Liver (tissue), 9 donors: ENCODE results near the gene NABP2. TPM values are rescaled to one million over a fixed set of nuclear protein-coding genes. Genes with fewer than 3 reads are reported as not detected.

ENCODE experiments used
- DNase-seq: peaks from one replicate; pipeline ENCODE4 v3.0.0-alpha.2; 2017; ENCODE audit warnings: low spot score
- H3K27ac ChIP-seq, 2 donors: one replicate each; pipeline ENCODE4 v1.7.0; 2013; ENCODE audit warnings: inconsistent platforms in 2 of 2, low read length in 2 of 2, control low read depth in 1 of 2, low read depth in 1 of 2, mild to moderate bottlenecking in 1 of 2
- H3K27me3 ChIP-seq, 4 donors: one replicate each; pipeline versions ENCODE4 v1.6.1 to v1.7.0; 2013; ENCODE audit warnings: low read length in 3 of 4, inconsistent platforms in 1 of 4, mild to moderate bottlenecking in 1 of 4, moderate library complexity in 1 of 4; ENCODE audit not compliant: control insufficient read depth in 4 of 4, insufficient read depth in 4 of 4
- H3K36me3 ChIP-seq, 4 donors: one replicate each; pipeline versions ENCODE4 v1.6.1 to v1.7.0; 2013; ENCODE audit warnings: low read length in 3 of 4, mild to moderate bottlenecking in 3 of 4, low read depth in 1 of 4, moderate library complexity in 1 of 4; ENCODE audit not compliant: control insufficient read depth in 4 of 4, insufficient read depth in 3 of 4
- H3K4me1 ChIP-seq, 4 donors: one replicate each; pipeline versions ENCODE4 v1.6.1 to v1.7.0; 2013; ENCODE audit warnings: low read length in 3 of 4, mild to moderate bottlenecking in 3 of 4, moderate library complexity in 1 of 4; ENCODE audit not compliant: control insufficient read depth in 4 of 4, insufficient read depth in 4 of 4
- H3K4me3 ChIP-seq, 3 donors: one replicate each; pipeline versions ENCODE4 v1.6.1 to v1.7.0; 2013; ENCODE audit warnings: low read length in 3 of 3, control low read depth in 1 of 3, low read depth in 1 of 3, mild to moderate bottlenecking in 1 of 3
- H3K9ac ChIP-seq, 2 donors: one replicate each; pipeline ENCODE4 v1.7.0; 2013; ENCODE audit warnings: low read length in 2 of 2, mild to moderate bottlenecking in 2 of 2, moderate library complexity in 2 of 2, control low read depth in 1 of 2, low read depth in 1 of 2
- H3K9me3 ChIP-seq, 4 donors: one replicate each; pipeline versions ENCODE4 v1.6.1 to v1.7.0; 2013; ENCODE audit warnings: low read length in 3 of 4; ENCODE audit not compliant: control insufficient read depth in 4 of 4
- ATF3 ChIP-seq: IDR thresholded peaks from 2 replicates; pipeline ENCODE4 v1.6.1; 2016; ENCODE audit warnings: antibody characterized with exemption
- CTCF ChIP-seq: fragments of 150-350 bp; IDR thresholded peaks from 2 replicates; pipeline ENCODE4 v1.5.1; 2017; ENCODE audit warnings: improper control_type of control experiment, low read depth, low read length; ENCODE audit not compliant: missing input control
- EGR1 ChIP-seq, 2 donors: IDR thresholded peaks; 2 replicates each; pipeline ENCODE4 v1.6.1; 2016 to 2018; ENCODE audit warnings: antibody characterized with exemption in 2 of 2, low read depth in 2 of 2
- FOXA2 ChIP-seq: IDR thresholded peaks from 2 replicates; pipeline ENCODE4 v1.6.1; 2016; ENCODE audit warnings: antibody characterized with exemption
- GABPA ChIP-seq, 2 donors: IDR thresholded peaks in 1 of 2; conservative IDR thresholded peaks in 1 of 2; 2 replicates each; pipeline ENCODE4 v1.6.1; 2016; ENCODE audit warnings: antibody characterized with exemption in 2 of 2, mild to moderate bottlenecking in 1 of 2, moderate library complexity in 1 of 2
- HNF4A ChIP-seq, 2 donors: conservative IDR thresholded peaks; 2 replicates each; pipeline ENCODE4 v1.6.1; 2016; ENCODE audit warnings: antibody characterized with exemption in 2 of 2, mild to moderate bottlenecking in 2 of 2
- MAX ChIP-seq: IDR thresholded peaks from 2 replicates; pipeline ENCODE4 v1.6.1; 2016; ENCODE audit warnings: antibody characterized with exemption
- NR2F2 ChIP-seq: IDR thresholded peaks from 2 replicates; pipeline ENCODE4 v1.6.1; 2016; ENCODE audit warnings: antibody characterized with exemption
- RAD21 ChIP-seq, 2 donors: IDR thresholded peaks; 2 replicates each; pipeline ENCODE4 v1.6.1; 2016; ENCODE audit warnings: antibody characterized with exemption in 2 of 2, mild to moderate bottlenecking in 2 of 2
- REST ChIP-seq: IDR thresholded peaks from 2 replicates; pipeline ENCODE4 v1.6.1; 2016; ENCODE audit warnings: antibody characterized with exemption, mild to moderate bottlenecking
- RXRA ChIP-seq, 2 donors: IDR thresholded peaks; 2 replicates each; pipeline ENCODE4 v1.6.1; 2017 to 2018; ENCODE audit warnings: antibody characterized with exemption in 2 of 2, mild to moderate bottlenecking in 1 of 2
- SP1 ChIP-seq: IDR thresholded peaks from 2 replicates; pipeline ENCODE4 v1.6.1; 2018; ENCODE audit warnings: antibody characterized with exemption, mild to moderate bottlenecking
- TAF1 ChIP-seq: conservative IDR thresholded peaks from 2 replicates; pipeline ENCODE4 v1.6.1; 2016; ENCODE audit warnings: antibody characterized with exemption, mild to moderate bottlenecking
- YY1 ChIP-seq: IDR thresholded peaks from 2 replicates; pipeline ENCODE4 v1.6.1; 2016; ENCODE audit warnings: antibody characterized with exemption, mild to moderate bottlenecking
- ZBTB33 ChIP-seq: IDR thresholded peaks from 2 replicates; pipeline ENCODE4 v1.6.1; 2016; ENCODE audit warnings: antibody characterized with exemption
- WGBS: extraction: QIAGEN DNeasy Blood & Tissue Kit; methylation state at CpG from one replicate; pipeline ENCODE4 v1.1.7; 2013; 5-methylcytosine and 5-hydroxymethylcytosine counted together
- polyA plus RNA-seq, 2 donors: library from polyadenylated mRNA; stranded (reverse) in 1 of 2; unstranded in 1 of 2; fragments of 200-250 nt in 1 of 2; fragments of >200 nt in 1 of 2; fragmentation: Nextera tagmentation in 1 of 2; extraction: Ambion mirVana in 1 of 2; gene quantifications; one replicate each; pipeline versions ENCODE4 v1.2.1 to v1.2.3, GENCODE V29; 2013 to 2015
- total RNA-seq, 2 donors: library from RNA; depleted of rRNA; stranded (reverse); fragments of >200 nt; gene quantifications; one replicate each; pipeline ENCODE4 v1.2.3, GENCODE V29; 2014
- donor health status: healthy.
- donor health status: healthy.
- donor health status: healthy.
- donor health status: healthy.
- donor health status: healthy.

The NABP2 gene
- total and polyA plus RNA-seq, 4 donors, result 10.8 to 14.5 (median 12.6) TPM

GRCh38 chr12:56258068-56258819 is 34.1 kb downstream of the NABP2 start, which contains the start of gene ANKRD52:
ANKRD52 (minus strand) TSS chr12:56258384; CDS start chr12:56258269, 115 bp downstream.
- TF ChIP-seq RAD21 (IDR thresholded peaks at IDR 0.05), result peak; percentile 5 to 19
- peak; percentile 66 for TF ChIP-seq CTCF
- no peak for TF ChIP-seq GABPA (IDR thresholded peaks at IDR 0.05 in 1 of 2, conservative IDR thresholded peaks at IDR 0.05 in 1 of 2)
- under 1% methylated on average over 78 of the region's 78 CpGs for WGBS
- Histone ChIP-seq H3K9ac (peak within 1 kb of the TSS; percentile 52 to 69), H3K4me1 (peaks cover 1 to 20% (median 15%) of the 10 kb centered on the region in 4 donors), H3K4me3 (peak within 1 kb of the TSS; percentile 62 to 83 (median 81)), H3K27me3 (no peaks in the 10 kb centered on the region), H3K9me3 (no peaks in the 10 kb centered on the region), H3K36me3 (peaks cover 6 to 21% (median 13%) of the 10 kb centered on the region in 4 donors), H3K27ac (peak within 1 kb of the TSS; percentile 63 to 66)
- peak; percentile 86 for DNase-seq

- peaks cover 4 to 16% (median 7%) of the 10 kb centered on the region in 4 donors for H3K36me3 ChIP-seq
- no peaks in the 10 kb centered on the region for H3K9me3 ChIP-seq
- H3K27me3 ChIP-seq, result no peaks in the 10 kb centered on the region
- no peak for DNase-seq
- peak overlapping the region in 2 of 3 donors; percentile 81 to 83 for H3K4me3 ChIP-seq
- 11% methylated on average over 9 of the region's 9 CpGs for WGBS
- H3K27ac ChIP-seq, result peak overlapping the region; percentile 63 to 66
- H3K9ac ChIP-seq, result peak overlapping the region; percentile 42 to 69
- TF ChIP-seq YY1 (peak; percentile 35), MAX (no peak)
- peaks cover 1 to 20% (median 15%) of the 10 kb centered on the region in 4 donors for H3K4me1 ChIP-seq
Measured at GRCh38 chr12:56258820-56259183, 34.7 kb downstream of the NABP2 start.

- H3K9me3 ChIP-seq, result no peaks in the 10 kb centered on the region
- no peak overlapping the region for H3K9ac ChIP-seq
- peaks cover 1 to 20% (median 15%) of the 10 kb centered on the region in 4 donors for H3K4me1 ChIP-seq
- H3K4me3 ChIP-seq, result no peak overlapping the region
- no peaks in the 10 kb centered on the region for H3K27me3 ChIP-seq
- no peak for DNase-seq
- no peak overlapping the region for H3K27ac ChIP-seq
- H3K36me3 ChIP-seq, result peaks cover 0 to 4% (median 2%) of the 10 kb centered on the region in 4 donors
- TF ChIP-seq REST (no peak), RXRA (IDR thresholded peaks at IDR 0.05) (no peak), ATF3 (no peak), YY1 (no peak), HNF4A (conservative IDR thresholded peaks at IDR 0.05) (no peak), CTCF (no peak), SP1 (no peak), NR2F2 (no peak), FOXA2 (no peak), TAF1 (no peak), EGR1 (IDR thresholded peaks at IDR 0.05; ENCODE audit: low read depth in 2 of 2) (no peak), ZBTB33 (no peak), GABPA (IDR thresholded peaks at IDR 0.05 in 1 of 2, conservative IDR thresholded peaks at IDR 0.05 in 1 of 2) (no peak)
- 95% methylated on average over 8 of the region's 8 CpGs for WGBS
Measured at GRCh38 chr12:56260380-56260779, 36.2 kb downstream of the NABP2 start.
